ENCODE results near the gene SCN8A.

- no peak for TF ChIP-seq POLR2AphosphoS5 (IDR thresholded peaks at IDR 0.05; ENCODE audit: low read depth, low read length)
- no peak for TF ChIP-seq POLR2A (IDR thresholded peaks at IDR 0.05; ENCODE audit: low read depth, low read length)
Observed at GRCh38 chr12:51806896-51807295, 215.9 kb downstream of the SCN8A start.
